ENCODE measurements around the gene MACROD2.

MACROD2 gene

DNA sequence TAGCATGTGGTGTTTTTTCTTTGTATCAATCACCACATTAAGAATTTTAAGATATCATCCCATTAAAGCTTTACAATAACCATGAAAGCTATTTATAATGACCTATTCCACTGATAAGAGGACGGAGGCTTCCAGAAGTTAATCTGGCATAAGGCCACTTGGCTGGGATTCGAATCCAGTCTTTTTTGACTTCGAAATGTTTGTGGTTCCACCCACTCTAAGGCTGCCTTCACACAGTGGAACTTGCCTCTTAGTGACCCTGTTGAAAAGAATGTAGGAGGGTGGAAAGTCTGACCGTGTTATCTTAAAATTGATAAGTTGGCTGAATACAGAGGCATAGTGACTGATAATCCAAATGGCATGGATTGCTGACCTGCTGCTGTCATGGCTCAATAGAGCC lies 1618.2 kb downstream of the MACROD2 start:
- ATAC-seq (ENCODE audit: low read depth): no peak
- DNase-seq (ENCODE audit: low spot score in 2 of 2): no peak
- no peaks in the 10 kb centered on the region for H3K36me3 Mint-ChIP-seq
- peaks cover 4% of the 10 kb centered on the region for H3K27me3 Mint-ChIP-seq
- H3K4me1 Mint-ChIP-seq: no peaks in the 10 kb centered on the region
- H3K27ac Mint-ChIP-seq: no peak overlapping the region
- H3K9me3 Mint-ChIP-seq: no peaks in the 10 kb centered on the region
- no peak overlapping the region for H3K4me3 Mint-ChIP-seq

DNA sequence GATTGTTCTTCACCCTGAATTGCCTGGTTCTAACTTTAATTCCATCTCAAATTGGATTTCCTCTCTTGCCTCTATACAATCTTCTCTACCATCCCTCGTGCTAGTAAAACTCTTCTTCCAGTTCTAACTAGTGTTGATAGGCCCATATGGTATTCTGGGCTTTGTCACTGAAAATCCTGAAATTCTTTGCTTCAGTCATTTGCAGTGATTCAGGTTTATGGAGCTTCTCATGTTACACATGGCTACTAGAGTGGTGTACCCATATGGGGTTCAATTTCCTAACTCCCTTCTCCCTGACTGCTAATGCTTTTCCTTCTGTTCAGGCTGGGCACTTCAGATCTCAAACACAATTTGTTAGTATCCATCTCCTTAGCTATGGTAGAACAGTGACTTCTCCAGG lies 1621.3 kb downstream of the MACROD2 start:
- H3K4me1 Mint-ChIP-seq: no peaks in the 10 kb centered on the region
- H3K4me3 Mint-ChIP-seq: no peak overlapping the region
- ATAC-seq (ENCODE audit: low read depth) (no peak), DNase-seq (ENCODE audit: low spot score in 2 of 2) (no peak)
- H3K27me3 Mint-ChIP-seq: peaks cover 2% of the 10 kb centered on the region
- H3K27ac Mint-ChIP-seq: no peak overlapping the region
- no peaks in the 10 kb centered on the region for H3K9me3 Mint-ChIP-seq
- H3K36me3 Mint-ChIP-seq: no peaks in the 10 kb centered on the region

DNA sequence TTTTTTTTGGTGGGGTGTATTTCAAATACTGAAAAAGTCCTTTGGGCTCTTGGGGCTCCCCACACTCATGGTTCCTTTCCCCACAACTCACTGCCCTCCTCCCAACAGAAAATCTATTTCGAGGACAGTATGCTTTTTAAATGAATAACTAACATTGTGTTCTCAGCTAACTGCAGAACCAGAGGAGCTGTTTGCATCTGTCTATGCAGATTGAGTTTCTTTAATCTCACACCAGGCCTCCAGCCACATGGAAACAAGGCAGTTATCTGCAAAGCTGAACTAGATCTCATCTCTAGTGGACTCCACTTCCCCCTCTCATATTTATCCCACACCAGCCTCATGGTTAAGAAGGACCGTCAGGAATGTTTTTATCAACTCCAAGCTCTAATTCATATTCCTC lies 1622.8 kb downstream of the MACROD2 start:
- no peak for ATAC-seq (ENCODE audit: low read depth)
- H3K27ac Mint-ChIP-seq: no peak overlapping the region
- H3K4me1 Mint-ChIP-seq: no peaks in the 10 kb centered on the region

DNA sequence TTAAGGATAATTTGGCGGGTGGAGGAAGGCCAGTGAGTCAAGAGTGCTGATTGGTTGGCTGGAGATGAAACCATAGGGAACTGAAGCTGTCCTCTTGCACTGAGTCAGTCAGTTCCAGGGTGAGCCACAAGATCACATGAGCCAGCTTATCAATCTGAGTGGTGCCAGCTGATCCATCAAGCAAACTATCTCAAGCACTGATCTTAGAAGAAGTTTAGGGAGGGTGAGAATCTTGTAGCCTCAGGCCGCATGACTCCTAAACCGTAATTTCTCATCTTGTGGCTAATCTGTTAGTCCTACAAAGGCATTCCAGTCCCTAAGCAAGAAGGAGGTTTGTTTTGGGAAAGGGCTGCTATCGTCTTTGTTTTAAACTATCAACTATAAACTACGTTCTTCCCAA lies 1623.6 kb downstream of the MACROD2 start:
- Mint-ChIP-seq H3K27ac (no peak overlapping the region), H3K4me3 (no peak overlapping the region), H3K4me1 (no peaks in the 10 kb centered on the region), H3K9me3 (no peaks in the 10 kb centered on the region), H3K36me3 (no peaks in the 10 kb centered on the region), H3K27me3 (peaks cover 2% of the 10 kb centered on the region)
- DNase-seq (ENCODE audit: low spot score in 2 of 2) (no peak), ATAC-seq (ENCODE audit: low read depth) (no peak)

More for the DNA sequence above, 1622.8 kb downstream of the MACROD2 start:
- DNase-seq (ENCODE audit: low spot score in 2 of 2): no peak
- Mint-ChIP-seq H3K27me3 (peaks cover 2% of the 10 kb centered on the region), H3K36me3 (no peaks in the 10 kb centered on the region), H3K4me3 (no peak overlapping the region), H3K9me3 (no peaks in the 10 kb centered on the region)

DNA sequence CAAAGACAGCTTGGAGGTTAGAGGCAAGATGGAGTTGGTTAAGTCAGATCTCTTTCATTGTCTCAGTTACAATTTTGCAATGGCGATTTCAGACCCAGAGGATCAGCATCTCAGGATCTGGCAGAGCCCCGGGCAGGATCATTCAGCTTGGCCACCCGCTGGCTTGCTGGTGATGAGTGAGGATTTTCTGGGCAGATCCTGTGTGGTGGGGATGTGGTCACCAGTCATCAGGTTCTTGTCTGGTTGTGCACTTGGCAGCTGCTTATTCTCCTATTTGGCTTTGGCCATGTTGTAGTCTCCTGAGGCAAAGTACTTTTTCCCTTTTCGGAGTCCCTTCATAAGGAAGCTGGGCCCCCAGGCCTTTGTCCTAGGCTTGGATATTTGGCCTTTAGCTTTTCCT lies 1624.0 kb downstream of the MACROD2 start:
- Mint-ChIP-seq H3K4me3 (no peak overlapping the region), H3K4me1 (no peaks in the 10 kb centered on the region), H3K36me3 (no peaks in the 10 kb centered on the region), H3K27me3 (peaks cover 2% of the 10 kb centered on the region), H3K9me3 (no peaks in the 10 kb centered on the region), H3K27ac (no peak overlapping the region)
- ATAC-seq (ENCODE audit: low read depth): no peak
- DNase-seq (ENCODE audit: low spot score in 2 of 2): no peak

DNA sequence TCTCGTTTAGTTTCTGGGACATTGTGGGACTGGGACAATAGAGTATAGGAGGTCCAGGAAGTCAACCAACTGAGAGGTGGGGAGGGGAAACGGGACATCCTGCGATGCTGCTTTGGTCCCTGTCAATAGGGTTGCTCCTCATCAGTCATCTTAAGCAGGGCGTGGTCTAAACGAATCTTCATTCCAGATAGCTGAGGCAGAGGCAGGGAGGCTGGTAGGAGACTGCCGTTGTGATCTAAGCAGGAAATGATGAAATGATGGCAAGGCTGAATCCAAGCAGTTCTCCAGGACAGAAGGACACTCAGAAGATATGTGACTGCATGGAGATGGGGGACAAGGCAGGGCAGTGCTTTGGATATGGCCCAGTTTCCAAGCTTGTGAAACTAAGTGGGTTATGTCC lies 1624.5 kb downstream of the MACROD2 start:
- DNase-seq (ENCODE audit: low spot score in 2 of 2) (no peak), ATAC-seq (ENCODE audit: low read depth) (no peak)
- Mint-ChIP-seq H3K4me1 (no peaks in the 10 kb centered on the region), H3K36me3 (no peaks in the 10 kb centered on the region), H3K9me3 (no peaks in the 10 kb centered on the region), H3K4me3 (no peak overlapping the region), H3K27me3 (peaks cover 2% of the 10 kb centered on the region), H3K27ac (no peak overlapping the region)

DNA sequence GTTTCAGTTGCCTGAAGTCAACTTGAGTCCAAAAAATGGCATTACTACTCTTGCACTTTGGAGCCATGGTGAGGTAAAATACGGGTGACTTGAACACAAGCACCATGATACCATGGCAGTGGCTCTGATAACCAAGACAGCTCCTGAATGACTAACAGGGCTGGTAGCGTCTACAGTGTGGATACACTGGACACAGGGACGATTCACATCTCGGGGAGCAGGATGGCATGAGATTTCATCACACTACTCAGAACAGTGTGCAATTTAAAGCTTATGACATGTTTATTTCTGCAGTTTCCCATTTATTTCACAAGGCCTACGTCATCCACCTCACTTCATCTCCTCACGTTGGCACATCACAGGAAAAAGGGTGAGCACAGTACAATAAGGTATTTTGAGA lies 1627.1 kb downstream of the MACROD2 start:
- Mint-ChIP-seq H3K9me3 (peaks cover 1% of the 10 kb centered on the region), H3K4me3 (no peak overlapping the region), H3K36me3 (peaks cover 1% of the 10 kb centered on the region), H3K27me3 (peaks cover 2% of the 10 kb centered on the region), H3K27ac (no peak overlapping the region), H3K4me1 (no peaks in the 10 kb centered on the region)
- DNase-seq (ENCODE audit: low spot score in 2 of 2) (no peak), ATAC-seq (ENCODE audit: low read depth) (no peak)

DNA sequence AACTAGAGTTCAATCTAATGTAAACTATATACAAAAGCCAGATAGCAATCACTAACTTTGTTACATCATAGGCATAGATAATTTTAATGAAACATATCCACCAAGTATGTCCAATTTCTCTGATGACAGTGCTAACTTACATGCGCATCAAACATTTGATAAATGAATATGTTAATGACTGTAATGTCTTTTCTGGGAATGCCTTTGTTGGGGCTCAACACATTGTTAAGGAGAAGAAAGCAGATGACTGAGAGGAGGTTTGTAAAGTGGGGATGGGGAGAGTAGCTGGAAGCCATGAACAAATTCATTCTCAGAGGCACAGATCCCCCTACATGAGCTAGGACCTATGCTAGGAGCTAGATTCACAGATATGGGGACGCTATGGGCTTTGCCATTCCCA lies 1627.9 kb downstream of the MACROD2 start:
- Mint-ChIP-seq H3K9me3 (peaks cover 1% of the 10 kb centered on the region), H3K4me3 (no peak overlapping the region), H3K36me3 (peaks cover 1% of the 10 kb centered on the region), H3K27ac (no peak overlapping the region), H3K27me3 (peaks cover 2% of the 10 kb centered on the region), H3K4me1 (no peaks in the 10 kb centered on the region)
- DNase-seq (ENCODE audit: low spot score in 2 of 2) (no peak), ATAC-seq (ENCODE audit: low read depth) (no peak)

DNA sequence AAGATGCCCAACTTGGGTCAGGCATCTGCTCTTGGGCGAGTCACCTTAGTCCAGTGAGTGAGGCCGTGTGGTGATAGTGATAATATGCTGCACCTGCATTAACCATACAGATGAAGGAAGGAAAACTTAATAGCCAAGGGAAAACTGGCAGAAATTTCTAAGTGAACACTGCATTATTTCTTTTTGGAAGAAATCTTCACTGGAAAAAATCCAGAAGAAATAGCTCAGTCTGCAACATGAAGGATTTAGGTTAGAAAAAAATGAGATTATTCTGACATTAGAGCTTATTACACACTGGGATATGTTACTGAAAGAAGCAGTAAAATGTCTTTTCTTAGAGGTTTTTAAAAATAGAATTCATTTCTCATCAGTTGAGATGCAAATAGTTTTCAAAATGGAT lies 1630.7 kb downstream of the MACROD2 start:
- H3K27me3 Mint-ChIP-seq: peaks cover 5% of the 10 kb centered on the region
- H3K27ac Mint-ChIP-seq: no peak overlapping the region
- H3K4me1 Mint-ChIP-seq: no peaks in the 10 kb centered on the region
- H3K9me3 Mint-ChIP-seq: peaks cover 1% of the 10 kb centered on the region
- peaks cover 1% of the 10 kb centered on the region for H3K36me3 Mint-ChIP-seq
- no peak for ATAC-seq (ENCODE audit: low read depth)
- no peak for DNase-seq (ENCODE audit: low spot score in 2 of 2)
- no peak overlapping the region for H3K4me3 Mint-ChIP-seq

DNA sequence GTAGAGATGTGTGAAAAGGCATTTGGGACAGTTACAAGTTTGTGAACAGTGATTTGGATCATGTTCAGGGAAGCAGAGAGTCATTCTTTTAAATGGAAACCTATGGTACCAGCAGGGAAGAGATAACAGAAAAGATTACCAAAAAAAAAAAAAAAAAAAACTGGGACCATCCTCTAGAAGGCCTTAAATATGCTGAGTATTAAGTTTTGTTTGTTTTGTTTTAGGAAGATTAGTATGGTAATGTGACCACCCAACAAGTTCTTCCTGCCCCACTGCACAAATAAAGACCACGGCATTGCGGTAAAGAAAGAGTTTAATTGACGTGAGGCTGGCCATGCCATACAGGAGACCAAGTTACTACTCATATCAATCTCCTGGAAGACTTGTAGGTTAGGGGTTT lies 1631.8 kb downstream of the MACROD2 start:
- Mint-ChIP-seq H3K4me1 (no peaks in the 10 kb centered on the region), H3K27ac (no peak overlapping the region), H3K9me3 (peaks cover 1% of the 10 kb centered on the region), H3K4me3 (no peak overlapping the region), H3K27me3 (peaks cover 5% of the 10 kb centered on the region), H3K36me3 (peaks cover 1% of the 10 kb centered on the region)
- no peak for DNase-seq (ENCODE audit: low spot score in 2 of 2)
- ATAC-seq (ENCODE audit: low read depth): no peak

DNA sequence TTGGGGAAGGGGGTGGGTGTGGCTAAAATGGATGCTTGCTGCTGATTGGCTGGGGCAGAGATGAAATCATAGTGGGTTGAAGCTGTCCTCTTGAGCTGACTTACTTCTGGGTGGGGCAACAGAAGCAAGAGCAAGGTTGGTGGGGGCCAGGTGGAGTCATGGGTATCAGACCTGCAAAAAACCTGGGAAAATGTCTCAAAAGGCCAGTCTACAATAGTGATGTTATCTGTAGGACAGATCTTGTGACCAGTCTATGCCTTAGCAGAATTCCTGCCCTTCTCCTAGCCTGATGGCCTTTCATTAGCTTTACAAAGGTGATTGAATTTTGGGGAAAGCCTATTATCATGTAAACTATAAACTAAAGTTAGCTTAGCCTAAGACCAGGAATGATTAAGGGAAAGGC lies 1632.2 kb downstream of the MACROD2 start:
- H3K4me1 Mint-ChIP-seq: no peaks in the 10 kb centered on the region
- H3K9me3 Mint-ChIP-seq: peaks cover 1% of the 10 kb centered on the region
- no peak for DNase-seq (ENCODE audit: low spot score in 2 of 2)
- H3K27me3 Mint-ChIP-seq: peaks cover 5% of the 10 kb centered on the region
- no peak overlapping the region for H3K27ac Mint-ChIP-seq
- ATAC-seq (ENCODE audit: low read depth): no peak
- no peak overlapping the region for H3K4me3 Mint-ChIP-seq
- peaks cover 1% of the 10 kb centered on the region for H3K36me3 Mint-ChIP-seq

DNA sequence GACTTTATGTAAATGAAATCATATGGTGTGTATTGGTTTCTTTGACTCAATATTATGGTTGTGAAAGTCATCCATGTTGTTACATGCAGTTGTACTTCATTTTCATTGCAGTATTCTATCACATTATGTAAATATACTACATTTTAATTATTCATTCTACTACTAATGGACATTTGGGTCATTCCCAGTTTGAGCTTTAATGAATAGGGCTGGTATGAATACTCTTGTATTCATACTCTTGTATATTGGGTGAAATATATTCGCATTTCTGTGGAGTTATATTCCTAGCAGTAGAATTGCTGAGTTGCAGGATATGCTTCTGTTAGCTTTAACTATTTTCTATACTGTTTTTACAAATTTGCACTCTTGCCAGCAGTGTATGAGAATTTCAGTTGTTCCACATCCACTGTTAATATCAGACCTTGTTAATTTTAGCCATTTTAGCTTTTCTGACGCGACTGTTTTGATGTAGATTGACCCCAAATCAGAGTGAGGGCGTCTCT lies 1633.6 kb downstream of the MACROD2 start:
- Mint-ChIP-seq H3K9me3 (peaks cover 1% of the 10 kb centered on the region), H3K27ac (no peak overlapping the region), H3K4me1 (peaks cover 2% of the 10 kb centered on the region), H3K36me3 (peaks cover 1% of the 10 kb centered on the region), H3K27me3 (peaks cover 9% of the 10 kb centered on the region), H3K4me3 (no peak overlapping the region)
- no peak for DNase-seq (ENCODE audit: low spot score in 2 of 2)
- no peak for ATAC-seq (ENCODE audit: low read depth)

DNA sequence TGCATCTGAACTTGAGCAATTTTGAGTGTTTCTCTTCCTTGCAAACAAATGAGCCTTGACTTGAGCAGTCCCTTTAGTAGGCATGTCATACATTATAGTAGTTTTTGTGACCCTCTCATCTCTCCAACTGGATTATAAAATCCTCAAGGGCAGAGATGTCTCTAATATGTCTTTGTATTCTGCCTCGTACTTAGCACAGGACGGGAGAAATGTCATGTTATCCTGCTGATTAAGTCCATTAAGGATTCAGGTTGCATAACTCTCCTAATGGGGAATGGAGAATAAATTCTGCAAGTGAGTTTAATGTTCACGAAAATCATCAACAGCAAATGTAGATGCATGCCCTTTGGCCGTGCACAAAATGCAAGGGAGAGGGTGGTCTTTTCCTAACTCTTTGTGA lies 1635.0 kb downstream of the MACROD2 start:
- Mint-ChIP-seq H3K27me3 (peaks cover 9% of the 10 kb centered on the region), H3K36me3 (peaks cover 3% of the 10 kb centered on the region), H3K4me1 (peaks cover 2% of the 10 kb centered on the region), H3K27ac (no peak overlapping the region), H3K9me3 (peaks cover 1% of the 10 kb centered on the region), H3K4me3 (no peak overlapping the region)
- ATAC-seq (ENCODE audit: low read depth) (no peak), DNase-seq (ENCODE audit: low spot score in 2 of 2) (no peak)

DNA sequence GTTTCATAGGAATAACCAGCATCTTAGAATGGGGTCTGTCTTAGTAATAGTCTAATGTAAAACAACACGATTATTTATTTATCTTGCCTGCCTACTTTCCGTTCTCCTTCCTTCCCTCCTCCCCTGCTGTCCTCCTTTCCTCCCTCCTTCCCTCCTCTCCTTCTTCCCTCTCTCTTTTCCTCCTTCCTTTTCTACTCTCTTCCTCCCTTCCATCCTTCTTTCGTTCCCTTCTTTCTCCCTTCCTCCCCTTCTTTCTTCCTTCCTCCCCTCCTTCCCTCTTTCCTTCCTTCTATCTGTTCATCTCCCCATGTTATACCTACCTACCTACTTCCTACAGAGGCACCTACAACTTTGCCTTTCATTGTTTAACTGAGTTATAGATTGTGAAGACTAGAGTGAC lies 1637.4 kb downstream of the MACROD2 start:
- H3K27ac Mint-ChIP-seq: no peak overlapping the region
- H3K4me1 Mint-ChIP-seq: peaks cover 2% of the 10 kb centered on the region
- H3K9me3 Mint-ChIP-seq: no peaks in the 10 kb centered on the region
- ATAC-seq (ENCODE audit: low read depth) (no peak), DNase-seq (ENCODE audit: low spot score in 2 of 2) (no peak)
- no peak overlapping the region for H3K4me3 Mint-ChIP-seq
- H3K36me3 Mint-ChIP-seq: peaks cover 2% of the 10 kb centered on the region
- peaks cover 7% of the 10 kb centered on the region for H3K27me3 Mint-ChIP-seq

DNA sequence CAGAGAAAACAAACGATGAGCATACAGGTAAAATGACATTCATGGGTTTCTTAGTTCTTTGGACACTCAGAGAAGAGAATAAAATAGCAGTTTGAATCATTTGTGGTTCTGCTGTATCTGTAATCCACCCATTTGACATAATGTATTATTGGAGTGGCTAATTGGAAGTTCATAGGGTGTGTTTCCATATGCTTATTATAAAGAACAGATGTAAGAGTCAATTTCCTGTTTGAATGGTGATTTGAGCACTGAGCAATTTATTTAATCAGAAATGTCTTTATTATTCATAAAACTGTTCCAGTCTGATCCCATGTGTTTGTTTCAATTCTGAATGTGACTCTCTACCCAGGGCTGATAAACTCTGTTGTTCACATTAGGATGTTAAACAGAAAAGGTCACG lies 1638.8 kb downstream of the MACROD2 start:
- H3K27ac Mint-ChIP-seq: no peak overlapping the region
- peaks cover 2% of the 10 kb centered on the region for H3K36me3 Mint-ChIP-seq
- H3K9me3 Mint-ChIP-seq: no peaks in the 10 kb centered on the region
- no peak for DNase-seq (ENCODE audit: low spot score in 2 of 2)
- peaks cover 2% of the 10 kb centered on the region for H3K4me1 Mint-ChIP-seq
- ATAC-seq (ENCODE audit: low read depth): no peak
- H3K27me3 Mint-ChIP-seq: peaks cover 7% of the 10 kb centered on the region
- no peak overlapping the region for H3K4me3 Mint-ChIP-seq
